ENCODE measurements around the gene TMEM139. TPM values are rescaled to one million over a fixed set of nuclear protein-coding genes. Genes with fewer than 3 reads are reported as not detected.
"Not testable (repeated sequence)": the region's sequence is repeated elsewhere in the genome, so short reads cannot be mapped to it uniquely, and the experiment has no call there.

Gene TMEM139
- total and polyA plus RNA-seq, 3 donors from 2014 or later = 1.1 to 5.3 (median 2.2) TPM

GRCh38 chr7:143261901-143262300 is 22.9 kb upstream of the TMEM139 start:
- intact Hi-C loops (cut with DNase I; ENCODE audit: low total_unique reads) = no loop called here
- Histone ChIP-seq H3K27me3 (no peaks in the 10 kb centered on the region), H3K27ac (no peak overlapping the region), H3K4me3 (no peak overlapping the region), H3K4me1 (peaks cover 11% of the 10 kb centered on the region), H3K36me3 (ENCODE audit: low read depth, missing control alignments) (no peaks in the 10 kb centered on the region), H3K9me3 (no peaks in the 10 kb centered on the region)
- DNase-seq = no peak
- WGBS, 2 donors = 89 to 100% methylated on average over 1 of the region's 1 CpG
- no peak for TF ChIP-seq CTCF (IDR thresholded peaks at IDR 0.05)
- no peak for TF ChIP-seq POLR2A (IDR thresholded peaks at IDR 0.05)

GRCh38 chr7:143263266-143264195 is 21.2 kb upstream of the TMEM139 start, which contains the start of gene GSTK1:
GSTK1 (plus strand) TSS chr7:143263441; CDS start chr7:143263514, 73 bp downstream.
- H3K4me3 ChIP-seq = peak within 1 kb of the TSS; percentile 85 to 87
- peak; percentile 89 for DNase-seq
- H3K36me3 ChIP-seq (ENCODE audit: low read depth, missing control alignments) = no peaks in the 10 kb centered on the region
- H3K4me1 ChIP-seq = peaks cover 11% of the 10 kb centered on the region
- H3K27ac ChIP-seq = peak within 1 kb of the TSS; percentile 74 to 77
- 1% methylated on average over 25 to 48 of the region's 48 CpGs for WGBS, 2 donors
- intact Hi-C loops (cut with DNase I; ENCODE audit: low total_unique reads) = no loop called here
- H3K9me3 ChIP-seq = no peaks in the 10 kb centered on the region
- TF ChIP-seq CTCF (IDR thresholded peaks at IDR 0.05) = no peak
- no peak for TF ChIP-seq POLR2A (IDR thresholded peaks at IDR 0.05)
- no peaks in the 10 kb centered on the region for H3K27me3 ChIP-seq

- H3K9me3 ChIP-seq; DNase-seq; intact Hi-C loops (cut with DNase I; ENCODE audit: low total_unique reads); H3K27me3 ChIP-seq; H3K27ac ChIP-seq; H3K36me3 ChIP-seq (ENCODE audit: low read depth, missing control alignments): not testable (repeated sequence)
- 44 to 54% methylated on average over 15 of the region's 15 CpGs for WGBS, 2 donors
- Histone ChIP-seq H3K4me3 (peak overlapping the region; percentile 85 to 87), H3K4me1 (peaks cover 11% of the 10 kb centered on the region)
These were observed 20.6 kb upstream of the TMEM139 start for GRCh38 chr7:143264196-143264568.

- Histone ChIP-seq H3K4me1 (peaks cover 11% of the 10 kb centered on the region), H3K27ac (no peak overlapping the region), H3K27me3 (no peaks in the 10 kb centered on the region), H3K9me3 (no peaks in the 10 kb centered on the region), H3K4me3 (no peak overlapping the region), H3K36me3 (ENCODE audit: low read depth, missing control alignments) (no peaks in the 10 kb centered on the region)
- WGBS, 2 donors = 60 to 63% methylated on average over 10 to 15 of the region's 15 CpGs
- no peak for DNase-seq
- intact Hi-C loops (cut with DNase I; ENCODE audit: low total_unique reads) = no loop called here
- no peak for TF ChIP-seq POLR2A (IDR thresholded peaks at IDR 0.05)
- no peak for TF ChIP-seq CTCF (IDR thresholded peaks at IDR 0.05)
These were observed 19.6 kb upstream of the TMEM139 start for GRCh38 chr7:143265017-143265693.

GRCh38 chr7:143269251-143269650 is 15.5 kb upstream of the TMEM139 start:
- no peaks in the 10 kb centered on the region for H3K36me3 ChIP-seq (ENCODE audit: low read depth, missing control alignments)
- intact Hi-C loops (cut with DNase I; ENCODE audit: low total_unique reads) = no loop called here
- H3K27me3 ChIP-seq = no peaks in the 10 kb centered on the region
- DNase-seq = no peak
- no peaks in the 10 kb centered on the region for H3K9me3 ChIP-seq
- H3K4me3 ChIP-seq = no peak overlapping the region
- WGBS, 2 donors = 80 to 87% methylated on average over 5 of the region's 5 CpGs
- H3K4me1 ChIP-seq = peaks cover 8% of the 10 kb centered on the region
- no peak overlapping the region for H3K27ac ChIP-seq
- TF ChIP-seq CTCF (IDR thresholded peaks at IDR 0.05) (no peak), POLR2A (IDR thresholded peaks at IDR 0.05) (no peak)

All from testis (tissue), 3 donors.